Panc1 (cell line): Measurements from ENCODE around the gene PIP5K1C. TPM values are rescaled to one million over a fixed set of nuclear protein-coding genes. Genes with fewer than 3 reads are reported as not detected.

Experiments used
- ATAC-seq: fragments of 200-7000 bp; cut with Tn5 transposase; 2 replicates; pipeline ENCODE4 v1.9.1; 2020; ENCODE audit warnings: mild to moderate bottlenecking, moderate library complexity
- BruUV-seq: library from RNA; stranded (reverse); fragments of 400-500 nt; replicated peaks from 2 replicates; lab custom pipeline; 2021; lab: Mats Ljungman, UMichigan
- CTCF ChIA-PET: fragments of 300-600 bp; sonication (Branson Sonifier 250); formaldehyde crosslinking; loops from one replicate; lab custom pipeline; 2022; ENCODE audit warnings: antibody characterized with exemption; lab: Charles Lee
- POLR2A ChIA-PET: fragments of 300-600 bp; sonication (Branson Sonifier 250); formaldehyde crosslinking; loops from one replicate; lab custom pipeline; 2022; ENCODE audit warnings: antibody characterized with exemption; lab: Charles Lee
- DNase-seq: peaks from one replicate; pipeline ENCODE4 v3.0.0-alpha.2; 2010; ENCODE audit warnings: low read depth, low spot score
- H3K27ac ChIP-seq: 2 replicates; pipeline ENCODE4 v1.5.1; 2011; ENCODE audit warnings: mild to moderate bottlenecking, low read length, inconsistent platforms
- H3K27me3 ChIP-seq: fragments of 200-500 bp; sonication (Bioruptor generic); 2 replicates; pipeline ENCODE4 v1.6.0; 2014; ENCODE audit warnings: low read length, inconsistent platforms; ENCODE audit not compliant: control insufficient read depth, insufficient read depth
- H3K36me3 ChIP-seq: fragments of 200-500 bp; sonication (Bioruptor generic); 2 replicates; pipeline ENCODE4 v1.5.1; 2014; ENCODE audit warnings: inconsistent platforms, mild to moderate bottlenecking, low read length, moderate library complexity; ENCODE audit not compliant: control insufficient read depth, insufficient read depth
- H3K4me1 ChIP-seq: 2 replicates; pipeline ENCODE4 v1.5.1; 2011; ENCODE audit warnings: inconsistent platforms, mild to moderate bottlenecking, low read length, moderate library complexity; ENCODE audit not compliant: control insufficient read depth, insufficient read depth
- H3K4me3 ChIP-seq, 2 experiments: 2 replicates each; pipeline ENCODE4 v1.5.1; 2011 to 2012; ENCODE audit warnings: low read depth in 2 of 2, low read length in 2 of 2, mild to moderate bottlenecking in 2 of 2, inconsistent platforms in 1 of 2, moderate library complexity in 1 of 2
- H3K9me3 ChIP-seq: fragments of 200-500 bp; sonication (Bioruptor generic); 2 replicates; pipeline ENCODE4 v1.5.1; 2014; ENCODE audit warnings: low read depth, mild to moderate bottlenecking, inconsistent platforms, low read length, moderate library complexity; ENCODE audit not compliant: control insufficient read depth, insufficient read depth
- CTCF ChIP-seq: fragments of 450-650 bp; IDR thresholded peaks from 2 replicates; pipeline ENCODE4 v1.5.1; 2017; ENCODE audit warnings: mild to moderate bottlenecking
- POLR2AphosphoS5 ChIP-seq: IDR thresholded peaks from 2 replicates; pipeline ENCODE4 v1.6.1; 2012; ENCODE audit warnings: mild to moderate bottlenecking, low read depth, low read length, moderate library complexity
- REST ChIP-seq, 2 experiments: IDR thresholded peaks; 2 replicates each; pipeline ENCODE4 v1.6.1; 2011 to 2012; ENCODE audit warnings: low read depth in 2 of 2, control low read depth in 1 of 2, low read length in 1 of 2, mild to moderate bottlenecking in 1 of 2, moderate library complexity in 1 of 2; ENCODE audit not compliant: insufficient read depth in 1 of 2
- SIN3A ChIP-seq: IDR thresholded peaks from 2 replicates; pipeline ENCODE4 v1.6.1; 2012; ENCODE audit warnings: low read depth, mild to moderate bottlenecking, low read length, moderate library complexity, borderline replicate concordance; ENCODE audit not compliant: insufficient read depth
- TCF7L2 ChIP-seq: IDR thresholded peaks from 2 replicates; pipeline ENCODE4 v1.6.1; 2011; ENCODE audit warnings: mild to moderate bottlenecking, low read depth, low read length, inconsistent platforms
- in situ Hi-C: cut with HindIII; loops from 2 replicates; pipeline ENCODE4 v1.10.0; 2016; ENCODE audit warnings: low sequenced_read_pairs, low pct_unique_long_range_greater_than_20kb
- intact Hi-C: fragments of 100-400 bp; cut with micrococcal nuclease; formaldehyde crosslinking; loops from one replicate; pipeline ENCODE4 v1.10.0; 2022; ENCODE audit not compliant: unreplicated experiment
- total RNA-seq: library from RNA; stranded (reverse); gene quantifications from one replicate; pipeline ENCODE4 v1.2.1, GENCODE V29; 2021; ENCODE audit not compliant: unreplicated experiment

The PIP5K1C gene
- total RNA-seq, 1 experiment from 2014 or later, result 30.6 TPM

DNA sequence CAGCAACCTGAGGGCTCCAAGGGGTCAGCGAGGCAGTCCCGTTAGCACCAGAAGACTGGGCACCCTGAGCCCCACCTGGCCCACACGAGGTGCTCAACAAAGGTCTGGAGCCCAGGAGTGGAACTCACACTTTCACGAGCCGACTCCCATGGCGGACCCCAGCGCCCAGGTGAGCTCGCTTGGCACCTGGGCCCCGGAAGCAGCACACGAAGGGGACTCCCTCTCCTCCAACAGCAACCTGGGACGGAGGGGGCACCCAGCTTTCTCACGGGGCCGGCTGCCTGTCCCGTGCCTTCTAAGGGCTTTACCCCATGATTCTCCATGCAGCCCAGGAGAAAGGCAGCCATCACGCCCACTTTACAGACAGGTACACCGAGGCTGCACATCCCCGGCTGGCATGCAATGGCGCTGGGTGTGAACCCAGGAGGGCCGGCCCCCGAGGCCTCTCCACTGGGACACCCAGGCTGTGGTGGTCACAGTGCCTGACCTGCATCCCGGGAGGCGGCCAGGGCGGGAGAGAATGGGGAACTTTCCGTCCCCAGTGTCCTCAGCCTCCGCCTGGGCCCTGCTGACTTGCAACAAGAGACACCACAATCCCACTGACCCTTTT is 5.0 kb downstream of the PIP5K1C start:
- no TSS peak for BruUV-seq
- Histone ChIP-seq H3K27ac (no peak overlapping the region), H3K4me3 (no peak overlapping the region), H3K4me1 (no peaks in the 10 kb centered on the region), H3K36me3 (no peaks in the 10 kb centered on the region), H3K27me3 (no peaks in the 10 kb centered on the region), H3K9me3 (no peaks in the 10 kb centered on the region)
- DNase-seq (no peak), ATAC-seq (no peak)
- in situ Hi-C loops, result no loop called here
- ChIA-PET CTCF (no interaction called here), POLR2A (no interaction called here)
- intact Hi-C loops, result no loop called here
- TF ChIP-seq TCF7L2 (no peak), CTCF (no peak), SIN3A (no peak)

DNA sequence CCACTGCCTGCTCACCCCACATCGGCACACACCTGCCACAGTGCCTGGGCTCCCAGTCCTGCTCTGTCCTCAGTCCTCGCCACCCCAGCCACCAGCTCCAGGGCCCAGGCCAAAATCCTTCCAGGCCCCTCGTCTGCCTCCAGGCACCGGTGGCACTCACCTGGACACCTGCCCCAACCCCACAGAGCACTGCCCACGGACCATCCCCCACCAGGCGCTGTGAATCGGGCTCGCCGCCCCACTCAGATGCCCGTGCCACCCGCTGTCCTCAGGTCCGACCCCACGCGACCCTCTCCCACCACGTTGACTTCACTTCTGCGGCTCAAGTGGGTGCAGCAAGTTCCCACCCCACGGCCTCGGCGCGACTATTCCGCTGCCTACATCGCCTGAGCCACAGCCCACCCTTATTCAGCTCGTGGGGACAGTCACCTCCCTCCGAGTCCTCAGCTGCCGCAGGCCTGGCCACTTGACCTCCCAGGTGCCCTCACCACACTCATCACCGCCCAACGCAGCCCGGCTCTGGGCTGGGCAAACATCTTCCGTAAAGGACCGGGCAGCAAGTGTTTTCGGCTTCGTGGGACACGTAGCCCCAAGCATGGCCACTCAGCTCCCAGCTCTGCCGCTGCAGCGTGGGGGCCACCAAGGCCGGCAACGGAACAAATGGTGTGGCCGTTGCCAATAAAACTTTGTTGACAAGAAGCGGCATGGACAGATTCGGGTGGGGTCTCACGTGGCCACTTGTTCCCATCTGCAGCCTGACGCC is 5.7 kb downstream of the PIP5K1C start:
- no TSS peak for BruUV-seq
- in situ Hi-C loops, result no loop called here
- DNase-seq (no peak), ATAC-seq (no peak)
- no peak for TF ChIP-seq TCF7L2
- no peak for TF ChIP-seq SIN3A
- no peak for TF ChIP-seq POLR2AphosphoS5
- no peak for TF ChIP-seq REST (IDR thresholded peaks at IDR 0.05; ENCODE audit: insufficient read depth in 1 of 2, low read depth in 2 of 2, low read length in 1 of 2)
- no peak for TF ChIP-seq CTCF
- intact Hi-C loops, result no loop called here
- Histone ChIP-seq H3K9me3 (no peaks in the 10 kb centered on the region), H3K36me3 (no peaks in the 10 kb centered on the region), H3K4me1 (no peaks in the 10 kb centered on the region), H3K4me3 (no peak overlapping the region), H3K27me3 (no peaks in the 10 kb centered on the region), H3K27ac (no peak overlapping the region)
- CTCF ChIA-PET, result no interaction called here
- POLR2A ChIA-PET, result no interaction called here
